Liver (tissue), 3 donors: ENCODE results near the gene CYP3A7.
A peak's percentile ranks its signal among the peaks of the same experiment; 100 is the strongest.

Experiments used
- HNF4A ChIP-seq, 2 donors: conservative IDR thresholded peaks; 2 replicates each; pipeline ENCODE4 v1.6.1; 2016; ENCODE audit warnings: antibody characterized with exemption in 2 of 2, mild to moderate bottlenecking in 2 of 2
- HNF4G ChIP-seq: IDR thresholded peaks from 2 replicates; pipeline ENCODE4 v1.6.1; 2016; ENCODE audit warnings: antibody characterized with exemption
- JUND ChIP-seq, 2 donors: IDR thresholded peaks; 2 replicates each; pipeline ENCODE4 v1.6.1; 2016; ENCODE audit warnings: antibody characterized with exemption in 2 of 2
- RAD21 ChIP-seq, 2 donors: IDR thresholded peaks; 2 replicates each; pipeline ENCODE4 v1.6.1; 2016; ENCODE audit warnings: antibody characterized with exemption in 2 of 2, mild to moderate bottlenecking in 2 of 2
- SP1 ChIP-seq: IDR thresholded peaks from 2 replicates; pipeline ENCODE4 v1.6.1; 2018; ENCODE audit warnings: antibody characterized with exemption, mild to moderate bottlenecking
- TAF1 ChIP-seq: conservative IDR thresholded peaks from 2 replicates; pipeline ENCODE4 v1.6.1; 2016; ENCODE audit warnings: antibody characterized with exemption, mild to moderate bottlenecking
- YY1 ChIP-seq: IDR thresholded peaks from 2 replicates; pipeline ENCODE4 v1.6.1; 2016; ENCODE audit warnings: antibody characterized with exemption, mild to moderate bottlenecking
- TF ChIP-seq, protein P1 (sequence below): fragments of 150-350 bp; IDR thresholded peaks from 2 replicates; pipeline ENCODE4 v1.5.1; 2017; ENCODE audit warnings: improper control_type of control experiment, low read depth, low read length; ENCODE audit not compliant: missing input control
- TF ChIP-seq, protein P2 (sequence below): IDR thresholded peaks from 2 replicates; pipeline ENCODE4 v1.6.1; 2016; ENCODE audit warnings: antibody characterized with exemption
- TF ChIP-seq, protein P3 (sequence below): IDR thresholded peaks from 2 replicates; pipeline ENCODE4 v1.6.1; 2016; ENCODE audit warnings: antibody characterized with exemption
- TF ChIP-seq, protein P4 (sequence below): IDR thresholded peaks from 2 replicates; pipeline ENCODE4 v1.6.1; 2016; ENCODE audit warnings: antibody characterized with exemption, mild to moderate bottlenecking
- TF ChIP-seq, protein P5 (sequence below): IDR thresholded peaks from 2 replicates; pipeline ENCODE4 v1.6.1; 2016; ENCODE audit warnings: antibody characterized with exemption
- donor health status: healthy.
- donor health status: healthy.

DNA sequence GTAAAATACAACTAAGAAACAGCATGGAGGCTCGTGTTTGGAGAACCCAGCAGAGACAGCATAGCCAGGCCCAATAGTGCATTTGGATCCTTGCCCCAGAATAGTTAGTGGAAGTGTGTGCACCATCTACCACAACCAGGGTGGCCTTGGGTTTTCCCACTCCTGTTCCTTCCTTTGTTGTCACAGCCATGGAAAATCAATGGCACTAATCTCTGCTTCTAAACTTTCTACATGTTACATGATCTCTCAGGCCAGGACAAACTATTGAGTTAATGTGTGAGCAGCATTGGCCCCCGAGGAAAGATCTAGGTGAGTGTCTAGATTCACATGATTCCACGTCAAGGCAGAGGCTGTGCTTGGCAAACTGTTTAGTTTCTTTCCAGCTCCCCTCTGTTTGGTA is 2.0 kb downstream of the CYP3A7 start:
- TF ChIP-seq SP1 (peak; percentile 76), HNF4G (no peak), TAF1 (no peak), HNF4A (conservative IDR thresholded peaks at IDR 0.05) (peak; percentile 47 to 55), JUND (IDR thresholded peaks at IDR 0.05) (no peak), RAD21 (IDR thresholded peaks at IDR 0.05) (peak in 1 of 2 donors; percentile 41), YY1 (peak; percentile 46)
- TF ChIP-seq, protein P1, sequence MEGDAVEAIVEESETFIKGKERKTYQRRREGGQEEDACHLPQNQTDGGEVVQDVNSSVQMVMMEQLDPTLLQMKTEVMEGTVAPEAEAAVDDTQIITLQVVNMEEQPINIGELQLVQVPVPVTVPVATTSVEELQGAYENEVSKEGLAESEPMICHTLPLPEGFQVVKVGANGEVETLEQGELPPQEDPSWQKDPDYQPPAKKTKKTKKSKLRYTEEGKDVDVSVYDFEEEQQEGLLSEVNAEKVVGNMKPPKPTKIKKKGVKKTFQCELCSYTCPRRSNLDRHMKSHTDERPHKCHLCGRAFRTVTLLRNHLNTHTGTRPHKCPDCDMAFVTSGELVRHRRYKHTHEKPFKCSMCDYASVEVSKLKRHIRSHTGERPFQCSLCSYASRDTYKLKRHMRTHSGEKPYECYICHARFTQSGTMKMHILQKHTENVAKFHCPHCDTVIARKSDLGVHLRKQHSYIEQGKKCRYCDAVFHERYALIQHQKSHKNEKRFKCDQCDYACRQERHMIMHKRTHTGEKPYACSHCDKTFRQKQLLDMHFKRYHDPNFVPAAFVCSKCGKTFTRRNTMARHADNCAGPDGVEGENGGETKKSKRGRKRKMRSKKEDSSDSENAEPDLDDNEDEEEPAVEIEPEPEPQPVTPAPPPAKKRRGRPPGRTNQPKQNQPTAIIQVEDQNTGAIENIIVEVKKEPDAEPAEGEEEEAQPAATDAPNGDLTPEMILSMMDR, result no peak
- TF ChIP-seq, protein P2, sequence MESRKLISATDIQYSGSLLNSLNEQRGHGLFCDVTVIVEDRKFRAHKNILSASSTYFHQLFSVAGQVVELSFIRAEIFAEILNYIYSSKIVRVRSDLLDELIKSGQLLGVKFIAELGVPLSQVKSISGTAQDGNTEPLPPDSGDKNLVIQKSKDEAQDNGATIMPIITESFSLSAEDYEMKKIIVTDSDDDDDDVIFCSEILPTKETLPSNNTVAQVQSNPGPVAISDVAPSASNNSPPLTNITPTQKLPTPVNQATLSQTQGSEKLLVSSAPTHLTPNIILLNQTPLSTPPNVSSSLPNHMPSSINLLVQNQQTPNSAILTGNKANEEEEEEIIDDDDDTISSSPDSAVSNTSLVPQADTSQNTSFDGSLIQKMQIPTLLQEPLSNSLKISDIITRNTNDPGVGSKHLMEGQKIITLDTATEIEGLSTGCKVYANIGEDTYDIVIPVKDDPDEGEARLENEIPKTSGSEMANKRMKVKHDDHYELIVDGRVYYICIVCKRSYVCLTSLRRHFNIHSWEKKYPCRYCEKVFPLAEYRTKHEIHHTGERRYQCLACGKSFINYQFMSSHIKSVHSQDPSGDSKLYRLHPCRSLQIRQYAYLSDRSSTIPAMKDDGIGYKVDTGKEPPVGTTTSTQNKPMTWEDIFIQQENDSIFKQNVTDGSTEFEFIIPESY, result peak; percentile 68
- TF ChIP-seq, protein P3, sequence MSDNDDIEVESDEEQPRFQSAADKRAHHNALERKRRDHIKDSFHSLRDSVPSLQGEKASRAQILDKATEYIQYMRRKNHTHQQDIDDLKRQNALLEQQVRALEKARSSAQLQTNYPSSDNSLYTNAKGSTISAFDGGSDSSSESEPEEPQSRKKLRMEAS, result no peak
- TF ChIP-seq, protein P4, sequence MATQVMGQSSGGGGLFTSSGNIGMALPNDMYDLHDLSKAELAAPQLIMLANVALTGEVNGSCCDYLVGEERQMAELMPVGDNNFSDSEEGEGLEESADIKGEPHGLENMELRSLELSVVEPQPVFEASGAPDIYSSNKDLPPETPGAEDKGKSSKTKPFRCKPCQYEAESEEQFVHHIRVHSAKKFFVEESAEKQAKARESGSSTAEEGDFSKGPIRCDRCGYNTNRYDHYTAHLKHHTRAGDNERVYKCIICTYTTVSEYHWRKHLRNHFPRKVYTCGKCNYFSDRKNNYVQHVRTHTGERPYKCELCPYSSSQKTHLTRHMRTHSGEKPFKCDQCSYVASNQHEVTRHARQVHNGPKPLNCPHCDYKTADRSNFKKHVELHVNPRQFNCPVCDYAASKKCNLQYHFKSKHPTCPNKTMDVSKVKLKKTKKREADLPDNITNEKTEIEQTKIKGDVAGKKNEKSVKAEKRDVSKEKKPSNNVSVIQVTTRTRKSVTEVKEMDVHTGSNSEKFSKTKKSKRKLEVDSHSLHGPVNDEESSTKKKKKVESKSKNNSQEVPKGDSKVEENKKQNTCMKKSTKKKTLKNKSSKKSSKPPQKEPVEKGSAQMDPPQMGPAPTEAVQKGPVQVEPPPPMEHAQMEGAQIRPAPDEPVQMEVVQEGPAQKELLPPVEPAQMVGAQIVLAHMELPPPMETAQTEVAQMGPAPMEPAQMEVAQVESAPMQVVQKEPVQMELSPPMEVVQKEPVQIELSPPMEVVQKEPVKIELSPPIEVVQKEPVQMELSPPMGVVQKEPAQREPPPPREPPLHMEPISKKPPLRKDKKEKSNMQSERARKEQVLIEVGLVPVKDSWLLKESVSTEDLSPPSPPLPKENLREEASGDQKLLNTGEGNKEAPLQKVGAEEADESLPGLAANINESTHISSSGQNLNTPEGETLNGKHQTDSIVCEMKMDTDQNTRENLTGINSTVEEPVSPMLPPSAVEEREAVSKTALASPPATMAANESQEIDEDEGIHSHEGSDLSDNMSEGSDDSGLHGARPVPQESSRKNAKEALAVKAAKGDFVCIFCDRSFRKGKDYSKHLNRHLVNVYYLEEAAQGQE, result no peak
- TF ChIP-seq, protein P5, sequence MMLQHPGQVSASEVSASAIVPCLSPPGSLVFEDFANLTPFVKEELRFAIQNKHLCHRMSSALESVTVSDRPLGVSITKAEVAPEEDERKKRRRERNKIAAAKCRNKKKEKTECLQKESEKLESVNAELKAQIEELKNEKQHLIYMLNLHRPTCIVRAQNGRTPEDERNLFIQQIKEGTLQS, result no peak
